ENCODE data around the gene CD79B.
"Not testable (repeated sequence)": the region's sequence is repeated elsewhere in the genome, so short reads cannot be mapped to it uniquely, and the experiment has no call there.

- not testable (repeated sequence) for TF ChIP-seq POLR2A, CTCF (IDR thresholded peaks at IDR 0.05)
Observed at GRCh38 chr17:63915753-63916152, 16.4 kb downstream of the CD79B start.
